Measurements from ENCODE around the gene EFTUD2. TPM values are rescaled to one million over a fixed set of nuclear protein-coding genes. Genes with fewer than 3 reads are reported as not detected.
"Not testable (repeated sequence)": the region's sequence is repeated elsewhere in the genome, so short reads cannot be mapped to it uniquely, and the experiment has no call there.

The EFTUD2 gene
- polyA plus RNA-seq (ENCODE audit: insufficient read length in 10 of 10) = 10 to 100 TPM; 53.8 to 77.5 (median 64.4) TPM
- long read RNA-seq, donor 1, full-length matches to known transcripts = 5 of 5 reads
- long read RNA-seq, donor 1, partial matches to known transcripts = 0 of 5 reads
- long read RNA-seq, donor 1, other reads (novel, unspliced or antisense) = 0 of 5 reads
- long read RNA-seq, donor 2, full-length matches to known transcripts = 1 of 1 reads
- long read RNA-seq, donor 2, partial matches to known transcripts = 0 of 1 reads
- long read RNA-seq, donor 2, other reads (novel, unspliced or antisense) = 0 of 1 reads
- long read RNA-seq, donor 3 = 0 reads
- long read RNA-seq, donor 4, full-length matches to known transcripts = 4 of 9 reads
- long read RNA-seq, donor 4, partial matches to known transcripts = 0 of 9 reads
- long read RNA-seq, donor 4, other reads (novel, unspliced or antisense) = 5 of 9 reads
- long read RNA-seq, donor 5, full-length matches to known transcripts = 6 of 14 reads
- long read RNA-seq, donor 5, partial matches to known transcripts = 8 of 14 reads
- long read RNA-seq, donor 5, other reads (novel, unspliced or antisense) = 0 of 14 reads
- long read RNA-seq, donor 6, full-length matches to known transcripts = 3 of 3 reads
- long read RNA-seq, donor 6, partial matches to known transcripts = 0 of 3 reads
- long read RNA-seq, donor 6, other reads (novel, unspliced or antisense) = 0 of 3 reads
- long read RNA-seq, donor 7, full-length matches to known transcripts = 2 of 2 reads
- long read RNA-seq, donor 7, partial matches to known transcripts = 0 of 2 reads
- long read RNA-seq, donor 7, other reads (novel, unspliced or antisense) = 0 of 2 reads
- long read RNA-seq, donor 8, full-length matches to known transcripts = 1 of 1 reads
- long read RNA-seq, donor 8, partial matches to known transcripts = 0 of 1 reads
- long read RNA-seq, donor 8, other reads (novel, unspliced or antisense) = 0 of 1 reads
- long read RNA-seq, donor 9 = 0 reads

DNA sequence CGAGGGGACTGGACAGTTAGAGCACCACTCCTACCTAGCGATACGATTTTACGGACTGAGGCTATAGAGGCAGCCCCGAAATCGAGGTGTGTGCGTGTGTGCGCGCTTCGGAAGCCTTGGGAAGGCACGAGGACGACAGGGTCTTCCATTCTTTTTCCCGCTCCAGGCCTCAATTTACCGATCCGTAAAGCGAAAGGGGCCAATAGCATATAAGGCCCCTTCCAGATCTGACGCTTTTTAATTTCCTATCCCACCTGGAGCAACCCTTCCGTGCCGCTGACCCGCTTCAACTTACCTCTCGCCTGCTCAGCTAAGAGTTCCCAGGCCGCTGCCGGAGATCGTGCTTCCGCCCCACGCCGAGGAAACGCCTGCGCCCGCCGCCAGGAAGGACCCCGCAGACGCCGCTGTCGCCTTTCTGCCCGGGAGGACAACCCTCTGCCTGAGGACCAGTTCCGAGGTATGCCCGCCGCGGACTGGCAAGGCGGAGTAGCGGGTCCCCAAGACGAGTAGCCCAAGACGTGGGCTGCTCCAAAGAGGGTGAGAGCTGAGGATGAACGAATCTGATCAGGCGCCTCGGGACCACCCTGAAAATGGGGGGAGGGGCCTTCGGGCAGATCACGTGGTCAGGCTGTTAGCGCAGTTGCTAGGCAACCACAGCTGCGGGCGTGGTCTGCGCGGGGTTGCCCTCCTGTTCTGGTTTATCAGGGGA, at the start of gene EFTUD2:
EFTUD2 (minus strand) TSS at position 372 of the 709 bp plus-strand sequence. CDS start 4,924 bp downstream, outside the sequence.
- DNase-seq = peak; percentile 90 to 97 (median 94)

DNA sequence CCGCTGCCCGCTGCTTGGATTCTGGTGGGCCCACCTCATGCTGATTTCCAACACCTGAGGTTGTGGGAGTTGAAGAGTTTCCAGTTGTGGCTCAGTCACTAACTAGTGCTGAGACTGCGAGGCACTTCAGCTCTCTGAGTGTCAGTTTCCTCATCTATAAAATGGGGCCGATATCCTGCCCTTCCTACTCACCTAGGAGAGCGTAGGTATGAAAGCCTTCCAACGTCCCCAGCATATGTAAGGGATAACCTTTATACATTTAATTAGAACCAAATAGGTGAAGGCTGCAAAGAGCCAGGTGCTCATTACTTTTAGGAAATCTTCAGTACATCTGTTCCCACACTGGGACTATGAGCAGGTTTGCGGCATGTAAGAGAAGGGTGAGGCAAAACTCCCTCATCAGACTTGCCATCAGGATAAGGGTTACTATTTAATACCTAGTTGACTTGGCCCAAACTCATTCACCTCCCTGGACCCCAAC, 49.1 kb upstream of the EFTUD2 start:
- no peak for DNase-seq

DNA sequence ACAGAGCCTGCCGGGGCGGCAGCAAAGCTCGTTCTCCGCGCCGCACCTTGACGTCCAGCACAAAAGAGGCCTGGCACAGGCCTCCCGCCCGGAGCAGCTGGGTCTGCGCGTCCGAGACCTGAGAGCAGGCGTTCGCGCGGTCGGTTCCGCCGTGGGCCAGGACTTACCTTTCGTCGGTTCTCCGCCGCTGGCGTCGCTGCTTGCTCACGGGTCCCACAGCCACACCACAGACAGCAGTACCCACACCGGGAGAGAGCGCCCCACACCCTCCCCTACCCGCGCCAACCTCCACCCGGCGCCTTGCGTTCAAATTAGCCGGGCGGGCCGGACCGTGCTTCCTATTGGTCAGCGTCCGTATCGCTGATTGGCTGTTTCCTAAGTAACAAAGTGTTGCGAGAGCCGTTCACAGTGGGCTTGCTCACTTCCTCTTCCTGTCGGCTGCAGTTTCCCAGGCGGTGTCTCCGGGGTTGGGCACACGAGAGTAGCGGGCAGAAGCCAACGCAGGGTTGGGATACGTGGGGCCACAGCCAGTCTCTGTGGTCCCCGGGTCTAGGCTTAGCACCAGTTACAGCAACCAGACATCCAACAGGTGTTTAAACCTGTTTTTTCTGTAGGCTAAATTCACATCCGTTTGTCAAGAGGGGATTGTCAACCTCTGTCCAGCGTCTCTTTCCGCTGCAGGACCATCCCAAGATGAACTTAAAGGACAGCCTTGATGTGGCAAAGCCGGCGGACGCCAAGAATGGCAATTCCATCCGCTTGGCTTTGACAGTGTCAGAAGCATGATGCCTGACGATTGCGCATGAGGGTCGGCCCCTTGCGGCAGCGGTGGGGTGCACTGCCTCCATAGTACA, 48.4 kb upstream of the EFTUD2 start, which contains the start of gene KIF18B:
KIF18B (minus strand) TSS at position 313 of the 854 bp plus-strand sequence. CDS start 11,429 bp downstream, outside the sequence.
- DNase-seq = peak; percentile 92 to 96 (median 94)

DNA sequence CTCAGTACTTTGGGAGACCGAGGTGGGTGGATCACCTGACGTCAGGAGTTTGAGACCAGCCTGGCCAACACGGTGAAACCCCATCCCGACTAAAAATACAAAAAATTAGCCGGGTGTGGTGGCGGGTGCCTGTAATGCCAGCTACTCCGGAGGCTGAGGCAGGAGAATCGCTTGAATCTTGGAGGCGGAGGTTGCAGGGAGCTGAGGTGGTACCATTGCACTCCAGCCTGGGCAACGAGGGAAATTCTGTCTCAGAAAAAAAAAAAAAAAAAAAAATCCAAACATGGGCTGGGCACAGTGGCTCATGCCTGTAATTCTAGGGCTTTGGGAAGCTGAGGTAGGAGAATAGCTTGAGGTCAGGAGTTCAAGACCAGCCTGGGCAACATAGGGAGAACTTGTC, 46.4 kb upstream of the EFTUD2 start:
- not testable (repeated sequence) for DNase-seq

DNA sequence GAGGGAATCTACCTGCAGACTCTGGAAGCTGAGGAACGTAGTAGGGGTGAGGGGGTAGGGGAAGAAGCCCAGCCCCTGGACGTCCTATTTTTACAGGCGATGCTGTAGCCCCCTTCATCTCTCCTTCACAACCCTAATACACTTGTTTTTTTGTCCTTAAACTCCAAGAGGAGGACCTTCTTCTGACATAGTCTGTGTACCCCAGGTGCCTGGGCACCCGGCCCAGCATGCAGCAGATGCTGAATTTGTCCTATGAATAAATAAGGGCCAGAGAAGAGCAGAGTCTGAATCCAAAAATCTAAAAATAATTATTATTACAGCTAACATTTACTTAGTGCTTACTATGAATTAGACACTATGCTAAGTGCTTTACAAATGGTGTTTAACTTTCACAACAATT, 43.2 kb upstream of the EFTUD2 start:
- no peak for DNase-seq

DNA sequence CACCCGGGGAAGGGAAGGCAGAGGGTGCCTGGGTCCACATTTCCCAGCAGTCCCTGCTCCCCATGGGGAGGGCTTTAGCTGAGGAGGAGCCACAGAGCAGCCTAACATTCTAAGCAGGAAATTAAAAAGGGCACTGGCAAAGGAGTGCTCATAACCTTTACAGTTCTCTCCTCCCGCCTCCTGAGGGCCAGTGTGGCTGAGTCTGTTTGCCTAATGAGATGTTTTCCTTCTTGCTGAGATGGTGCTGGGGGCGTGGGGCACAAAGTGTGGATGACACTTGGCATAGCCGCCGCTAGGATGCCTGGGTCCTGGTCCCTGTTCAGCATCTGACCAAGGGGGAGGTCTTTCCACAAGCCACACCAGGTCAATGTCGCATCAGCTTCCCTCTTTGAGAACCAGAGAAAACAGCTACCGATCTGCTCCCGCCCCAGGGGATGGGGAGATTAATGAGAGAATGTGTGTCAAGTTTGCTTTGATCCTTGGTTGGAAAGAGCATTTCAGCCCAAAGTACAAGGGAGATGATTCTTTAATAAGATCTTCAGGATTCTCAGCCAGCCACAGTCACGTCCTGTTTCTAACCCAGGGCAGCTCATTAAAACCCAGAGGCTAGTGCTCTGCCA, 42.6 kb upstream of the EFTUD2 start:
- no peak for DNase-seq

DNA sequence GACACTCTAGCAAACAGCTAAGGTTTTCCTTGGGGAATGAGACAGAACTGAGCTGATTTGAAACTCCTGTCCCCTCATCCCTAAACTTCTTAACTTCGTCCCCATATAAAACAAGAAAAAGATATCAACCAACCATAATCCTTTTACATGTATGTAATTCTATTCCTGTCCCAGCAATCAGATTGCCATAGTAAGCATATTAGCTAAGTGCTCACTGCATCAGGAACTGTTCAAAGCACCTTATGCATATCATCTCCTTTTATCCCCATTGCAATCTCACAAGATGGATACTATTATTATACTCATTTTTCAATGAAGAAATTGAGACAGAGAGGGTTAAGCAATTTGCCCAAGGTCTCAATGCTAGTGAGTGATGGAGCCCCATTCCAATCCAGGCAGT, 41.5 kb upstream of the EFTUD2 start:
- no peak for DNase-seq

DNA sequence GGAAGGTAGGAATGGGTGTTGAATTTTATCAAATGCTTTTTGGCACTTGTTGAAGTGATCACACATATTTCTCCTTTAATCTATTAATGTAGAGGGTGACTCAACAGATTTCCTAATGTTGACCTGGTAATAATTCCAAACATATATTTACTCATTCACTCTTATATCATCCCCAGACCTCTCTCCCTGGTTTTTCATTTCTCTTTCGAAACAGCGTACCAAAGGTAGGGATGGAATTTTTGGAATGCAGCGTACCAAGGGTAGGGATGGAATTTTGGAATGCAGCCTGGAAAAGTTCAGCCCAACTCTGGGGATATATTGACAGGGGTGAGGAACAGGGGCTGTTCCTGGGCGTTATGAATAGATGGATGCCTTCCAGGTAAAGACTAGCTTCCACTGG, 41.1 kb upstream of the EFTUD2 start:
- DNase-seq = no peak

DNA sequence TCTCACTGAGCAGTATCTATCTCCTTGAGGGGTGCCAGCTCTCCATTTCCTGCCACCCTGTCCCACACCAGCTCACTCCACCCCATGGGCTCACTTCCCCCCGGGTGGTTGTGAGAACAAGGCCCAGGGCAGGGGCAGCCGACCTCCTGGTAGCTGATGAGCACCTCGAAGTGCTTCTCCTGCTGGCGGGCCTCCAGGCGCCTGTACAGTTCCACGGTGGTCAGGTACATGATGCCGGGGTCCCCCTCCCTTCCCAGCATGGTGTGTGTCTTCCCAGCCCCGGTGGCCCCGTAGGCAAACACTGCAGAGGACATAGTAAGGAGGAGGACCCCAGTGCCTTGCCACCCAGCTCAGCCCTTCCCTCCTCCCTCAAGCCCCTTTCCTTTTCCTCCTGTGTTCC, 35.9 kb upstream of the EFTUD2 start:
- no peak for DNase-seq

DNA sequence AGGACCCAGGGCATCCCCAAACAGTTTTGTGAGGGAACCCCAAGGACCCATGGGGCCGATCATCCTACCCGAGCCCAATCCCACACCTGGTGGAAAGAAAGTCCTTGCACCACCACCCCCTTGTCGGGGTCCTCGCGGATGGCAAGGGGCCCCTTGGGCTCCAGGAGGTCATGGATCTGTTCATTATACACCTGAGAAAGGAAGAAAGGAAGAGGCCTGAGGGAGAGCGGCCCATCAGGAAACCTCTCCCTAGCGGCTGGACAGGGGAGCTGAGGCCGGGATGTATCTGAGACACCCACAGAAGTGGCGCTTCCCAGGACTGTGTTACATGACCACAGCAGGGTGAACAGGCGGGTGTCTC, 35.5 kb upstream of the EFTUD2 start:
- DNase-seq = no peak

DNA sequence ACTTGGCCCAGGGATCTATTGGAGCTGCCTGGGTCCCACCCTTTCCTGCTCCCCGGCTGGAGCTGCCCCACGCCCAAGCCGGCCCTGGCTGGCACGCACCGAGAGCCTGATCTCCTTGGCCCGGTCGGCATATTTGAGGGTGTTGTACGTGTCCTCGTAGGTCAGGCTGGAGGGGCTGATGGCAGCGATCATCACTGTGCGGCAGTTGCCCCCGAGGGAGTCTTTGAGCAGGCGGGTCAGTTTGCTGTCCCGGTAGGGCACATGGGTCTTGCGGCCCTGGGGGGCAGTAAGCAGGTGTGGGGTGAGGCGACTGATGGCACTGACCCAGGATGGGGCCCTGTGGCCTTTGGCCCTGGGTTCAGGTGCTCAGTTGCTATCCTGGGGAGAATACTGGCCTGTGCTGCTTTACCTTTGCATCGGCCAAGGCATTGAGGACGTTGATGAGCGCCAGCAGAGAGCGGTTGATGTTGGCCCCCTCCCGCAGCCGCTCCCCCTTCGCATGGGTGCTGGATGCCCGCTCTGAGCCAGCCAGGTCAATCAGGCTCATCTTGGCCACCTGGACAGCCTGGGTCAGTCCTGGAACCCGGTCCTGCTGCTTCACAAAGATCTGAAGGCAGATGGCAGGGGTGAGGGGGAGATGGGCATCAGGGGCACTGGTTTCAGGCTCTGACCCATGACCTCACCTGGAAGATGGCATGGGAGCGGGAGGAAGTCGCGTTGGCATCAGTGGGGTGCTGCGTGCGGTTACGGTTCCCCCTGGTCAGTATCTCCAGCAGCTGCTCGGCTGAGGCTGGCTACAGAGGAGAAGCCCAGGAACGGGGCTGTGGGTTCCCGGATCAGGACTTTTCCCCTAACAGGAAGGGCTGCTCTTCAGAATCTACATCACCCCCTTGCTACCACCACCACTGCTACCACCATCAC, 34.8 kb upstream of the EFTUD2 start:
- DNase-seq = no peak

DNA sequence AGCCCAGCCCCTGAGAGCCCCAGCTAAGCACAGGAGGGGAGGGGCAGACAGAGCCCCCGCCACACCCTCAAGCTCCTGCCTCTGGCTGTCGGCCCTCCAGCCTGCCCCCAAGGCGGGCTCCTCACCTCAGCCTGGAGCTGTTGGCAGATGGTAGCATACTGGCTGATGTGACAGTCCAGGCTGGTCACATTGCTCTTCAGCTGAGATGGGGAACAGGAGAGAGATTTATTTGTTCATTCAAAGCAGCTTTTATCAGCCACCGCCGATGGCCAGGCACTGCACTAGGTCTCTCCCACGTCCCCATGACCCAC, 33.5 kb upstream of the EFTUD2 start:
- DNase-seq = no peak

DNA sequence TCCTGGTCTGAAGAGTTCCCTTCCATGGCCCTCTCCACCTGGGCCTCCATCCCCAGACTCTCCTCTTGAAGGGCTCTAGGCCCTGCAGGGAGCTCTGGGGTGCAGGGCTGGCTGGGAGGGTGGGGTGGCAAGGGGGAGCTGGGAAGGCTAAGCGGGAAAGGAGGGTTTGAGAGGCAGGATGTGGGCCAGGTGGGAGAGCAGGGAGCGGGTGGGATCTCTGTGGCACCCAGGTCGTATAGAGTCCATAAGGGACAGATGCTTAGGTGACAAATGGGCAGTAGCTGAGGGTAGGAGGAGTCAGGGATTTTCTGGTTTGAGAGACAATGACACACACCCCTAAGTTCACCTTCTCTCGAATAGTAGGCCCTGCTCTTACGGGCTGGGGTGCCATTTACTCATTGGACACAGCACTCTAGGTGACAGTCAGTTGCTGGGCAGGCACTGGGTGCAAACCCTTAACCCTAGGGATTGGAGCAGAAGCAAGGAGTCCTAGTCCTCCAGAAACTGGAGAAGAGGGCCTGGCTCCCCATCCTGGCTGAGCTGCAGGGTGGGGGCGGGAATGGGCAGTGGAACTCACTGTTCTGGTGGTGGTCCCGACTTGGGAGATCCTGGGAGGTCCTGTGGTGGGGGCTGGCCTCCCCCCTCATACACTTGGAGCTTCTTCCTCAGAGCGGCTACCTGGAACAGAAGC, 33.0 kb upstream of the EFTUD2 start:
- DNase-seq = no peak

DNA sequence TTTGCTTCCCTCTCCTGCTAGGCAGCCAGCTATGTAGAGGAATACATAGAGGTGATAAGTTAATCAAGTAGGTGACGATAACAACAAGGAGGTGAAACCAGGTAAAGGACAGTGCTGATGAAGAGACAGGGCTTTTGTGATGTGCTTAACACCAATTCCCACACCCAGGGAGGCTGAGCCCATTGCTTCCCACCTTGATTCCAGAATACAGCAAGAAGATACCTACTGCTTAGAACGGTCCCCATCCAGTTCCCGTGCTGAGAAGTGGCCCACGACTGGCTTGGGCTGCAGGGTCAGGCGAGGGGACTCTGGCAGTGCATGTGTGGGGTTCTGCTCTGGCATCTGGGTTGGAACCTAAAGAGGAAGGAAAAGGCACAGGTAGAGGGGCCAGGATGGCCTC, 32.1 kb upstream of the EFTUD2 start:
- DNase-seq = no peak

DNA sequence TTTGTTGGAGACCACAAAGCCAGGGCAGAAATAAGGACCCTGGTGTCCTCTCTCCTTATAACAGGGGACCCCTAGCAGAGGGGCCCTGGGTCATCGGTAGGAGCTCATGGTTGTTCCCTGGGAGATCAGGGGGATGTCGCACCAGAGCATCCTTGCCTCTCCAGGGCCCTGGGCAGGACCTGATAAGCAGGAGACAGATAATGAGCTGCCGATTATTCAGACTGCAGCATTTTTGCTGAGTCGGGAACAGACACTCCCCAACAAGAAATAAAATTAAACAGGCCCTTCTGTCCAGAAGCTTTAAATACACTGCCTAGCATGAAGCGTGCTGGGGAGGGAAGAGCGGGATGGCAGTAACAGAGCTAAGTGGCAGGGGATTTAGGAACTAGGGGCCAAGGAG, 31.4 kb upstream of the EFTUD2 start:
- DNase-seq = no peak

DNA sequence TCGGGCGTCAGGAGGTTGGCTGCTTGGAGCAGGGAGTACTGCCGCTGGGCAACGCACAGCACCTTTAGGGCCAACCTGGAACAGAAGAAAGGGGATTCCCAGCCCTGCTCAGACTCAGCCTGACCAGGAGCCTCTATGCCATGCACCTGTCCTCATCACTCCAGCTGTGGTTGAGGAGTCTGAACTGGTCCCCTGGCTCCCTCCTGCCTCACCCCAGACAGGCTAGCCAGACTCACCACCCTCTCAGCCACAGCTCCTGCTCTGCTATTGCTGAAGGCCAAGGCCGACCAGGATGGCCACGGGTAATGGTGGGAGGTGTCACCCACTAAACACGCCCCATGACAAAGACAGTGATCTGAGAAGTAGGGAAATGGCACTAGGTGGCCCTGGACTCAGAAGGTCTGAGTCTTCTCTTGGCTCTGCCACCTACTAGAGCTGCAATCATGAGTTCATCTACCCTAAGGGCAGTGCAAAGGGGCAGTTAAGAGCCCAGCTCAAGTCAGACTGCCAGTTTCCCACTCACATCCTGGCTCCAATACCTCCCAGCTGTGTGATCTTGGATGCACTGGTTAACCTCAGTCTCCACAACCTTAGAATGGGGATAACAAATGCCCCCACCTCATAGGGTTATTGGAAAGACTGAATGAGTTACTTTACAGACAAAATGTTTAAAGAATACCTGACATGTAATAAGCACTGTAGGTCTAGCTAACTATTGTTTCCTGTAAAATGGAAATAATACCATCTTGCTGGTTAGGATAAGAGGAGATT, 29.9 kb upstream of the EFTUD2 start:
- no peak for DNase-seq

DNA sequence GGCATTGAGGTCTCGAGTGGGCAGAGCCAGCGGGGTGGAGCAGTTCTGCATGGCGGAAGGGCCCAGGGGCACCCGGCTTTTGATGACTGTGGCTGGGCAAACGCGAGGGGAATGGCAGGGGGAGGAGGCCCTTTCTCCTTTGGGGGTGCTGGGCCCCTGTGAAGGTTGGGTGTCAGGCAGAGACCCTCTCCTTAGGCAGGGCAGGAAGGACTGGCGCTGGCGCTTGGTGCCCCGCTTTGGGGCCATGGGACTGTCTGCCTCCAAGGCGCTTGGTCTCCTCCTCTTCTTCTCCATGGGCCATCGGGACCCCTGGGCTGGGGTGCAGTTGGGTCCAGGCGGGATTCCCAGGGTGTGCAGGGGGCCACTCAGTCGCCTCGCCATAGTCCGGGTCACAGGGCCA, 28.9 kb upstream of the EFTUD2 start:
- DNase-seq = no peak

DNA sequence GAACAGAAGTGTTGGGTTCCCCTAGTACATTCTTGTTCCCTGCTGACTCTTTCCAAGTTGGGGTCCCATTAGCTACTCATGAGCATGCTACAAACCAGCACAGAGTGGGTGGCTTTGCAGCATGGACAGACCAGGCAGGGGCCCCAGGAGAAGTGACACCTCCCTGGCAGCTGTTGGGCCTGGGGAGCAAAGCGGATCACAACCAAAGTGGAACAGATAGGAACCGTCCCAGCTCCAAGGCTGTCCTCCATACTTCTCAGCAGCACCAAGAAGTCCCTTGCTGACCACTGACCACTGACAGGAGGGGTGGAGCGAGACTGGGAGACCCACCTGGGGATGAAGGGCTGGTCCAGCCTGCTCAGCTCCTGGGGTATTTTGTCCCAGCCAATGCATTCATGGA, 28.5 kb upstream of the EFTUD2 start:
- no peak for DNase-seq

Data from muscle of back (tissue), 13 donors.